Endothelial cell (in vitro differentiated cells): ENCODE results near the gene TNC. TPM values are rescaled to one million over a fixed set of nuclear protein-coding genes. Genes with fewer than 3 reads are reported as not detected.

Experiments used
- DNase-seq: peaks from one replicate; pipeline ENCODE4 v3.0.0; 2021; ENCODE audit warnings: low spot score
- H3K27ac Mint-ChIP-seq: one replicate; pipeline ENCODE4 v1.8.0; 2021; ENCODE audit warnings: mixed read lengths, inconsistent platforms; ENCODE audit not compliant: unreplicated experiment
- H3K27me3 Mint-ChIP-seq: one replicate; pipeline ENCODE4 v1.8.0; 2021; ENCODE audit warnings: mild to moderate bottlenecking, moderate library complexity, mixed read lengths, inconsistent platforms; ENCODE audit not compliant: unreplicated experiment
- H3K36me3 Mint-ChIP-seq: one replicate; pipeline ENCODE4 v1.8.0; 2021; ENCODE audit warnings: mild to moderate bottlenecking, low read depth, mixed read lengths, inconsistent platforms; ENCODE audit not compliant: unreplicated experiment
- H3K4me1 Mint-ChIP-seq: one replicate; pipeline ENCODE4 v1.8.0; 2021; ENCODE audit warnings: mild to moderate bottlenecking, mixed read lengths, inconsistent platforms; ENCODE audit not compliant: unreplicated experiment
- H3K4me3 Mint-ChIP-seq: one replicate; pipeline ENCODE4 v1.8.0; 2021; ENCODE audit warnings: mild to moderate bottlenecking, mixed read lengths, inconsistent platforms; ENCODE audit not compliant: unreplicated experiment
- H3K9me3 Mint-ChIP-seq: one replicate; pipeline ENCODE4 v1.8.0; 2021; ENCODE audit warnings: mixed read lengths, inconsistent platforms; ENCODE audit not compliant: unreplicated experiment
- CTCF ChIP-seq: fragments of 200-600 bp; sonication (generic); IDR thresholded peaks from one replicate; pipeline ENCODE4 v1.5.0; 2021; ENCODE audit warnings: antibody characterized with exemption; ENCODE audit not compliant: unreplicated experiment
- total RNA-seq: library from RNA; stranded (reverse); fragmentation: NEBNext Ultra II Directional; extraction: Animal tissue kit (Norgen Biotek cat#: 25700); gene quantifications from one replicate; pipeline ENCODE4 v1.2.1, GENCODE V29; 2021; ENCODE audit not compliant: unreplicated experiment

Gene TNC
- total RNA-seq, 1 donor from 2014 or later = 10.1 TPM

DNA sequence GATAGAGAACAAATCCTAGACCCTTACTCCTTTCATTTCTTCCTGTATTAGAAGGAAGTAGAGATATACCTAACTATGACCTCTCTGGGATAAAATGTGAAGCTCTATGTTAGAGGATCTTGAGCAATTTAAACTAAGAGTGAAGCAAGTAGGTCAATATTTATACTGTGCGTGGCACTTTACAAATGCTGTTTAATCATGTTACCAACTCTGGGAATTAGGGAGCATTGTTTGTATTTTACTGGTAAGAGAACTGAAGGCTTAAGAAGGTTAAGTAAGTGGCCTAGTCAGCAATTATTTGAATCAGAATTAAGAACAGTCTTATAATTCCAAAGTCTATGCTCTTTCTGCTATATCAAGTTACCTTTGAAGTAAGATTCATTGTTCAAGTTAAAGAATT lies 12.0 kb downstream of the TNC start:
- no peaks in the 10 kb centered on the region for H3K36me3 Mint-ChIP-seq
- no peaks in the 10 kb centered on the region for H3K9me3 Mint-ChIP-seq
- no peak for DNase-seq
- H3K27me3 Mint-ChIP-seq = no peaks in the 10 kb centered on the region
- H3K4me1 Mint-ChIP-seq = peaks cover 2% of the 10 kb centered on the region
- TF ChIP-seq CTCF = no peak
- no peak overlapping the region for H3K4me3 Mint-ChIP-seq
- H3K27ac Mint-ChIP-seq = no peak overlapping the region

GRCh38 chr9:115104908-115105307 lies 13.0 kb downstream of the TNC start:
- no peak for TF ChIP-seq CTCF
- Mint-ChIP-seq H3K27ac (no peak overlapping the region), H3K36me3 (no peaks in the 10 kb centered on the region), H3K27me3 (no peaks in the 10 kb centered on the region), H3K9me3 (no peaks in the 10 kb centered on the region), H3K4me3 (no peak overlapping the region), H3K4me1 (peaks cover 2% of the 10 kb centered on the region)
- DNase-seq = no peak

- DNase-seq = no peak
- H3K4me3 Mint-ChIP-seq = no peak overlapping the region
- no peak for TF ChIP-seq CTCF
- H3K9me3 Mint-ChIP-seq = no peaks in the 10 kb centered on the region
- H3K27me3 Mint-ChIP-seq = peaks cover 3% of the 10 kb centered on the region
- no peak overlapping the region for H3K27ac Mint-ChIP-seq
- H3K4me1 Mint-ChIP-seq = peaks cover 2% of the 10 kb centered on the region
- no peaks in the 10 kb centered on the region for H3K36me3 Mint-ChIP-seq
These were observed 14.0 kb downstream of the TNC start for GRCh38 chr9:115103746-115104477.

GRCh38 chr9:115099901-115100300 lies 18.1 kb downstream of the TNC start:
- Mint-ChIP-seq H3K27me3 (peaks cover 3% of the 10 kb centered on the region), H3K27ac (no peak overlapping the region), H3K36me3 (no peaks in the 10 kb centered on the region), H3K4me1 (peaks cover 10% of the 10 kb centered on the region), H3K4me3 (no peak overlapping the region), H3K9me3 (no peaks in the 10 kb centered on the region)
- peak; percentile 28 for DNase-seq
- no peak for TF ChIP-seq CTCF

- no peak for DNase-seq
- Mint-ChIP-seq H3K4me3 (no peak overlapping the region), H3K27ac (no peak overlapping the region), H3K36me3 (no peaks in the 10 kb centered on the region), H3K4me1 (peaks cover 10% of the 10 kb centered on the region), H3K27me3 (peaks cover 3% of the 10 kb centered on the region), H3K9me3 (no peaks in the 10 kb centered on the region)
- no peak for TF ChIP-seq CTCF
These were observed 19.6 kb downstream of the TNC start for GRCh38 chr9:115098226-115098965.
